Colonic mucosa (tissue), 4 donors: Measurements from ENCODE around the gene XPC. TPM values are rescaled to one million over a fixed set of nuclear protein-coding genes. Genes with fewer than 3 reads are reported as not detected.
"Not testable (repeated sequence)": the region's sequence is repeated elsewhere in the genome, so short reads cannot be mapped to it uniquely, and the experiment has no call there.

Source experiments
- DNase-seq: peaks from one replicate; pipeline ENCODE4 v3.0.0-alpha.2; 2020
- H3K27ac ChIP-seq: fragments of 200-600 bp; one replicate; pipeline ENCODE4 v1.8.0; 2021
- H3K27me3 ChIP-seq: fragments of 200-600 bp; one replicate; pipeline ENCODE4 v1.8.0; 2021
- H3K36me3 ChIP-seq: fragments of 200-600 bp; one replicate; pipeline ENCODE4 v1.8.0; 2021
- H3K4me1 ChIP-seq: fragments of 200-600 bp; one replicate; pipeline ENCODE4 v1.8.0; 2021; ENCODE audit warnings: mild to moderate bottlenecking
- H3K4me3 ChIP-seq: fragments of 200-600 bp; one replicate; pipeline ENCODE4 v1.8.0; 2021
- H3K9ac ChIP-seq, 2 donors: one replicate each; pipeline ENCODE4 v1.7.0; 2013; ENCODE audit warnings: control low read depth in 2 of 2, low read depth in 2 of 2, low read length in 2 of 2
- H3K9me3 ChIP-seq: fragments of 200-600 bp; one replicate; pipeline ENCODE4 v1.8.0; 2021
- intact Hi-C: fragments of 100-400 bp; cut with DNase I; formaldehyde crosslinking; loops from one replicate; pipeline ENCODE4 v1.14.1; 2022
- total RNA-seq, 2 donors: library from RNA; stranded (reverse); fragmentation: NEBNext Ultra II Directional in 1 of 2; extraction: Animal tissue kit (Norgen Biotek cat#: 25700) in 1 of 2; gene quantifications; one replicate each; pipeline ENCODE4 v1.2.1, GENCODE V29; 2021
- TF ChIP-seq, protein P1 (sequence below): fragments of 200-600 bp; IDR thresholded peaks from one replicate; pipeline ENCODE4 v1.8.0; 2022; ENCODE audit warnings: antibody characterized with exemption, mild to moderate bottlenecking
- donor health status: healthy.
- donor health status: DM: no; HTN: no; CAD: no.
- donor health status: DM: no; HTN: no; CAD: no.

Gene XPC
- total RNA-seq, 2 donors from 2014 or later, result 14.7 to 23.3 TPM

DNA sequence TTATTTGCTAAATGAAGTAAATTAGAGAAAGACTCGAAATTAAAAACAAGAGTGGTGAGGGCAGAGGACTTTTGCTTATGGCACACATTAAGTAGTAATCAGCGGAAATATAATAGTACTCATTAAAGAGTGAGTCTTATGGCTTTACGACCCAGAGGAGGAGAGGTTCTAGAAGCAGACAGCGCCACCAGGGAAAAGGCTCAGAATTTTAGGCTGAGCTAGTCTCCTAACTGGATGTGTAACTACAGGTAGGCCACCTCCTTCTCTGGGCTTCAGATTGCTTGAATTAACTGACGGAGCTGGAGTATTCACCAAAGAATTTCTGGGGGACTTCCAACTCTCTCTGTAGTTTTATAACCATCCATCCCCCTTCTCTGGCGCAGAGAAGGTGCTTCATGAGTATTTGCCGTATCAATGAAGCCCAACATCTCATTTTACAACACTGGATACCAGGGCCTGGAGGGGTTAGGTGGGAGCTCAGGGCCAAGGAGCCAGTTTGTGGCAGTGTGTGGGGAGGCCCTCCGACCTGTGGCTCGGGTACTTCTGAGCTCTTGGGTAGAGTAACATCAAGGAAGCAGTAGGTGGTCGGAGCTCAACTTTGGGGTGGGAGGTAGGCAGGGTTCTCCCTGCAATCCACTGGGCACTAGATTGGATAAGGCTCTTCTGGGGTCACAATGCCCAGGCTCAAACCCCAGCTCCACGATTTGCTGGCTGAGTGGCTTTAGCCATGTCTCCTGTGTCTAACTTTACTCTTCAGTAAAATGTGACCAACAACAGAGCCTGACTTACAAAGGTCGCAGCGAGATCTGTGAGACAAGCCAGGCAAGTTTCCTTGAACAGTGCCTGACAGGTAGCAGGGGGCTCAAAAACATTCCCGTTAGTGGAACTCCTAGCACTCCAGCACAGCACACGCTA is 54.8 kb downstream of the XPC start:
- intact Hi-C loops, result loop anchor here (5.0 kb wide), 1 partner anchor 54 kb away; the partner anchor contains the start of genes LSM3 and XPC
- peak; percentile 15 for DNase-seq
- peaks cover 14% of the 10 kb centered on the region for H3K4me1 ChIP-seq
- peak overlapping the region; percentile 58 to 96 for H3K9ac ChIP-seq
- TF ChIP-seq, protein P1, sequence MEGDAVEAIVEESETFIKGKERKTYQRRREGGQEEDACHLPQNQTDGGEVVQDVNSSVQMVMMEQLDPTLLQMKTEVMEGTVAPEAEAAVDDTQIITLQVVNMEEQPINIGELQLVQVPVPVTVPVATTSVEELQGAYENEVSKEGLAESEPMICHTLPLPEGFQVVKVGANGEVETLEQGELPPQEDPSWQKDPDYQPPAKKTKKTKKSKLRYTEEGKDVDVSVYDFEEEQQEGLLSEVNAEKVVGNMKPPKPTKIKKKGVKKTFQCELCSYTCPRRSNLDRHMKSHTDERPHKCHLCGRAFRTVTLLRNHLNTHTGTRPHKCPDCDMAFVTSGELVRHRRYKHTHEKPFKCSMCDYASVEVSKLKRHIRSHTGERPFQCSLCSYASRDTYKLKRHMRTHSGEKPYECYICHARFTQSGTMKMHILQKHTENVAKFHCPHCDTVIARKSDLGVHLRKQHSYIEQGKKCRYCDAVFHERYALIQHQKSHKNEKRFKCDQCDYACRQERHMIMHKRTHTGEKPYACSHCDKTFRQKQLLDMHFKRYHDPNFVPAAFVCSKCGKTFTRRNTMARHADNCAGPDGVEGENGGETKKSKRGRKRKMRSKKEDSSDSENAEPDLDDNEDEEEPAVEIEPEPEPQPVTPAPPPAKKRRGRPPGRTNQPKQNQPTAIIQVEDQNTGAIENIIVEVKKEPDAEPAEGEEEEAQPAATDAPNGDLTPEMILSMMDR, result no peak
- no peaks in the 10 kb centered on the region for H3K27me3 ChIP-seq
- no peaks in the 10 kb centered on the region for H3K9me3 ChIP-seq
- H3K36me3 ChIP-seq, result no peaks in the 10 kb centered on the region
- peak overlapping the region; percentile 88 for H3K27ac ChIP-seq
- H3K4me3 ChIP-seq, result peak overlapping the region; percentile 80

DNA sequence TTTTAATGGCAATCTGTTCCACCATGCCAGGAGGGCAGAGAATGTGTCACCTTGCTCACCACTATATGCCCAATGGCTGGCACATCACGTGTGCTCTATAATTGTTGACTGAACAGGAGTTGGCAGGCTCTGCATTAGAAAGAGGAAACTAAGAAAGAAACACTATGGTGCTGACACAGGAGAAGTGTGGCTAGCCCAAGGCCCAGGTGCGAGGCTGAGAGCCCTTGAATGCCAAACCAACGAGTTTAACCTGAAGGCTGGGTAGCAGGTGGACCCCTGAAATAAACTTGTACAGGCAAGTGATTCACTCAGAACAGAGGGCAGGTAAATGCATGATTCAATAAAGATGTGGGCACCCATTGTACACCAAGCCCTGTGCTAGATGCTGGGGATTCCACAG is 56.1 kb downstream of the XPC start:
- no peak overlapping the region for H3K4me3 ChIP-seq
- H3K27ac ChIP-seq, result no peak overlapping the region
- no peaks in the 10 kb centered on the region for H3K9me3 ChIP-seq
- no peak for DNase-seq
- intact Hi-C loops, result loop anchor here (5.0 kb wide), 1 partner anchor 55 kb away; the partner anchor contains the start of genes LSM3 and XPC
- H3K4me1 ChIP-seq, result peaks cover 14% of the 10 kb centered on the region
- no peaks in the 10 kb centered on the region for H3K36me3 ChIP-seq
- TF ChIP-seq, protein P1, result no peak
- peak overlapping the region in 1 of 2 donors; percentile 21 for H3K9ac ChIP-seq
- H3K27me3 ChIP-seq, result no peaks in the 10 kb centered on the region

DNA sequence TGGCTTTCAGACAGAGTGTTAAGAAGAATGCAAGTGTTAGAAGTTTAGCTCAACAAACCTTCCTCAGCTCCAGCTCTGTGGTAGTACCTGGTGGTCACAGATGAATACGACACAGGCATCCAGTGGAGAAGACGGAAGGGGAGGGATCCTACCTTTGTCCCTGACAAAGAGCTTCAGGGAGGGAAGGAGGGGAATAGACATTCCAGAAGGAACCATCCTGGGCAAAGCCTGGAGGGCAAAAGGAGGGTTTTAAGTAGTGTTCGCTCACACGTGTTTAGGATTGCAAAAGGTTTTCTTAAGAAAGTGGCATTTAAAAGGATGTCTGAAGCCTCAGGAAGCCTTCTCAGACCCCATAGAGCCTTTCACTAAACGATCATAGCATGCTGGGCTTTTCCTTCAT is 56.5 kb downstream of the XPC start:
- Histone ChIP-seq H3K27ac (no peak overlapping the region), H3K4me3 (no peak overlapping the region), H3K9me3 (no peaks in the 10 kb centered on the region), H3K4me1 (peaks cover 13% of the 10 kb centered on the region), H3K36me3 (no peaks in the 10 kb centered on the region), H3K9ac (no peak overlapping the region), H3K27me3 (no peaks in the 10 kb centered on the region)
- TF ChIP-seq, protein P1, result no peak
- no peak for DNase-seq
- intact Hi-C loops, result loop anchor here (5.0 kb wide), 1 partner anchor 55 kb away; the partner anchor contains the start of genes LSM3 and XPC

DNA sequence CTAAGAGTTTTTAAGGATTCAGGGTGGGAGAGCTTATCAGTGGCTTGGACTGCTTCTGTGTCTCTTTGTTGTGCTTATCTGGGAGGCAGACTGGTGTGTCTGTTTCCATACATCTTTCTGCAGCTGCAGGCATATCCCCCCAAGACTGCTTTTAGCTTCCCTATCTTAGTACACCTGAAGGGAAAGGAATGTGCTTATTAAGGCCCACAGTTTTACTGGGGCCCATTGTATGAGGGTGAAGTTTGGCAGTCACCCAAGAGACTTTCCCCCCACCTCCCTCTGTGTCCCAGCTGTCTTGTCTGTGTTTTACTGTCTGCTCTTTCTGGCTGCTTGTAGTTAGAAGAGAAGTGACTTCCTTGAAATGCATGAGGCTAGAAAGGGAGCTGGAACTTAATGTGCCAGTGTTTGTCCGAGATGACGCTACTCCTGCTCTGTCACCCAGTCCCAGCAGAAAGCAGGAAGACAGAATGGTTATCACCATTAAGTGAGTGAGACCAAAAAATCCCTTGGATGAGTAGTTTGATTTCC is 57.4 kb downstream of the XPC start:
- DNase-seq, H3K4me1 ChIP-seq, H3K9me3 ChIP-seq, H3K27ac ChIP-seq, H3K27me3 ChIP-seq, H3K9ac ChIP-seq, H3K4me3 ChIP-seq, H3K36me3 ChIP-seq: not testable (repeated sequence)
- intact Hi-C loops, result loop anchor here (5.0 kb wide), 1 partner anchor 56 kb away; the partner anchor contains the start of genes LSM3 and XPC

DNA sequence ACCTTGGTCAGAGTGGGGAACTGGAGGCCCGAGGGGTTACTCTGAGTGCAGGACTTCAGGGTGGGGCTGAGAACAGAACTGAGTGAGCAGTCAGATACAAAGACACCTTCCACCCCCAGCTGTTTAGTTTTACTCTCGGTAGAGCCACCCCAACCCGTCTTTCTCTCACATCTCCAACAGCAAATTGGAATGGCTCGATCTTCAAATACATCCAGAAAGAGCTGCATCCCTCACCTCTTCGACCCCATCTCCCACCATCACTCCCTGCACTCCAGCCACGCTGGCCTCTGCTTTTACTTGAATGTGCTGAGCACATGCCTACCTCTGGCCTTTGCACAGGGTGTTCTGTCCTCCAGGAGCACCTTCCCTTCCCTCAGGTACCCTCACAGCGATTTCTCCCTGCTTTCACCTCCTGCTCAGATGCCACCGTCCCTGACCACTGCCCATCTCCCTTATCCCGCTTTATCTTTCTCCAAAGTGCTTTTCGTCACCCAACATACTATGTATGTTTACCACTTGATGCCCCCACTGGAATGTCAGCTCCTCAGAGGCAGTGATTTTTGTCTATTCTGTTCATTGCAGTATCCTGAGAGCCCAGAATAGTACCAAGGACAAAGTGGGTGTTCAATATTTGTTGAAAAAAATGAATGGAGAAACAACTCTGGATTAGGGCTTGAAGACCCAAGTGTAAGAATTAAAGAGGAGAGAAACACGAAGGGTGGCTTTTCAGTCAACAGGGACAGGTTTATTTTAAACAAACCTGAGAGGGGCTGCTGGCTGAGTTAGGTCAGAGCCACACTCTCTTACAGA is 58.1 kb downstream of the XPC start:
- intact Hi-C loops, result loop anchor here (5.0 kb wide), 1 partner anchor 57 kb away; the partner anchor contains the start of genes LSM3 and XPC
- TF ChIP-seq, protein P1, result no peak
- no peak overlapping the region for H3K9ac ChIP-seq

More for the DNA sequence above, 58.1 kb downstream of the XPC start:
- H3K4me1 ChIP-seq, result peaks cover 5% of the 10 kb centered on the region
- H3K4me3 ChIP-seq, result no peak overlapping the region
- H3K9me3 ChIP-seq, result no peaks in the 10 kb centered on the region
- no peaks in the 10 kb centered on the region for H3K36me3 ChIP-seq
- DNase-seq, result peak; percentile 9
- H3K27ac ChIP-seq, result no peak overlapping the region
- no peaks in the 10 kb centered on the region for H3K27me3 ChIP-seq
